ENCODE results near the gene VBP1. TPM values are rescaled to one million over a fixed set of nuclear protein-coding genes. Genes with fewer than 3 reads are reported as not detected.

Gene VBP1
- 40.6 and 43.9 TPM in 2 replicates for total RNA-seq

DNA sequence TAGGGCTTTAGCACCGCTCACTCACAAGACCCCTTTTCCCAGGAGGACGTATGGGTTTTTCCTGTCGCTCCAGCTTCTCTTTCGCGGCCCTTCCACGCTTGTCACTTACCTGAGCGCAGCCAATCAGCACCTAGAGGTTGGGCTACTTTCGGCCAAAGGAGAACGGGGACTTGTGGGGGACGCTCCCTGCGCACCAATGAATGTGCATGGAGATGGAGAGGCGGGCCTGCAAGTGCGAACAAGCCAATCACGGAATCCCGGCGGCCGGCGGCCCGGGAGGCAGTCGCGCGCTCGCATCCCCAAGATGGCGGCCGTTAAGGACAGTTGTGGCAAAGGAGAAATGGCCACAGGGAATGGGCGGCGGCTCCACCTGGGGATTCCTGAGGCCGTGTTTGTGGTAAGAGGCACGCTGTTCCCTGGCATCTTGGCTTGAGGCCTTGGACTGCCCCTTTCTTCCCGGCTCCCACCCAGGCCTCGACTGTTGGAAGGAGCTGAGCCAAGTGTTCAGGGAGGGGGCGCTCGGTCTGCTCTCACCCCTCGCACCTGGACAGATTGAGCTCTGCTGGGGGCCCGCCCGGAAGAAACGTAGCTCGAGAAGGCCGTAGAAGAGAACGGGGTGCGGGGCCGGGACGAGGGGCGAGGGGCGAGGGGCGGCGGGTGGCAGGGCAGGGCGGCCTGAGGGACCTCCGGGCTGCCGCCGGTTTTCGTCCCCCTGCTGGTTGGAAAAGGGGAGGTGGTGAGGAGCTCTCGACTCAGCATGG, at the start of gene VBP1:
VBP1 (plus strand) TSS at position 282 of the 761 bp plus-strand sequence; CDS start at position 305, 23 bp downstream.
- H3K4me3 Mint-ChIP-seq: peak within 1 kb of the TSS; percentile 90
- no peaks in the 10 kb centered on the region for H3K9me3 Mint-ChIP-seq
- H3K27me3 Mint-ChIP-seq: no peaks in the 10 kb centered on the region
- H3K36me3 Mint-ChIP-seq (ENCODE audit: low read depth): peaks cover 5% of the 10 kb centered on the region
- H3K4me1 Mint-ChIP-seq: peaks cover 18% of the 10 kb centered on the region
- ChIA-PET POLR2A (interaction anchor here (0.6 to 2.4 kb wide), 8 partner anchors 12 to 454 kb away, joined by 3 to 7 read pairs (median 5); partner anchors contain the start of genes BRCC3, DKC1, FUNDC2 and RAB39B), CTCF (interaction anchor here (0.8 to 1.9 kb wide), 4 partner anchors 12 to 299 kb away, joined by 3 to 8 read pairs (median 3); no protein-coding TSS in a partner anchor)
- intact Hi-C loops (cut with micrococcal nuclease): loop anchor here (1.0 to 5.0 kb wide), 6 partner anchors 48 to 396 kb away; partner anchors contain the start of genes FUNDC2, RAB39B, SPRY3 and TMLHE
- ATAC-seq (ENCODE audit: low read depth) (peak; percentile 98), DNase-seq (peak; percentile 66)
- peak within 1 kb of the TSS; percentile 91 for H3K27ac Mint-ChIP-seq
- no peak for TF ChIP-seq CTCF (IDR thresholded peaks at IDR 0.05)

GRCh38 chrX:155169881-155170280, 46.4 kb upstream of the VBP1 start:
- intact Hi-C loops (cut with micrococcal nuclease): no loop called here
- no peak for ATAC-seq (ENCODE audit: low read depth)
- no peaks in the 10 kb centered on the region for H3K4me1 Mint-ChIP-seq
- H3K27ac Mint-ChIP-seq: no peak overlapping the region
- no peaks in the 10 kb centered on the region for H3K36me3 Mint-ChIP-seq (ENCODE audit: low read depth)
- no peaks in the 10 kb centered on the region for H3K9me3 Mint-ChIP-seq
- H3K4me3 Mint-ChIP-seq: no peak overlapping the region
- no peak for DNase-seq
- POLR2A ChIA-PET: no interaction called here
- CTCF ChIA-PET: no interaction called here
- no peak for TF ChIP-seq CTCF (IDR thresholded peaks at IDR 0.05)
- H3K27me3 Mint-ChIP-seq: peaks cover 4% of the 10 kb centered on the region

- no peak for DNase-seq
- ATAC-seq (ENCODE audit: low read depth): no peak
- ChIA-PET POLR2A (no interaction called here), CTCF (no interaction called here)
- Mint-ChIP-seq H3K9me3 (no peaks in the 10 kb centered on the region), H3K36me3 (ENCODE audit: low read depth) (no peaks in the 10 kb centered on the region), H3K27me3 (peaks cover 3% of the 10 kb centered on the region), H3K4me1 (no peaks in the 10 kb centered on the region), H3K27ac (no peak overlapping the region), H3K4me3 (no peak overlapping the region)
- intact Hi-C loops (cut with micrococcal nuclease): no loop called here
- TF ChIP-seq CTCF (IDR thresholded peaks at IDR 0.05): no peak
Observed at GRCh38 chrX:155179346-155179997, 36.8 kb upstream of the VBP1 start.

GRCh38 chrX:155188786-155189185, 27.5 kb upstream of the VBP1 start:
- DNase-seq: no peak
- Mint-ChIP-seq H3K27me3 (peaks cover 7% of the 10 kb centered on the region), H3K27ac (no peak overlapping the region), H3K4me3 (no peak overlapping the region), H3K36me3 (ENCODE audit: low read depth) (no peaks in the 10 kb centered on the region), H3K4me1 (no peaks in the 10 kb centered on the region), H3K9me3 (peaks cover 5% of the 10 kb centered on the region)
- POLR2A ChIA-PET: no interaction called here
- no peak for TF ChIP-seq CTCF (IDR thresholded peaks at IDR 0.05)
- CTCF ChIA-PET: no interaction called here
- ATAC-seq (ENCODE audit: low read depth): no peak
- intact Hi-C loops (cut with micrococcal nuclease): no loop called here

DNA sequence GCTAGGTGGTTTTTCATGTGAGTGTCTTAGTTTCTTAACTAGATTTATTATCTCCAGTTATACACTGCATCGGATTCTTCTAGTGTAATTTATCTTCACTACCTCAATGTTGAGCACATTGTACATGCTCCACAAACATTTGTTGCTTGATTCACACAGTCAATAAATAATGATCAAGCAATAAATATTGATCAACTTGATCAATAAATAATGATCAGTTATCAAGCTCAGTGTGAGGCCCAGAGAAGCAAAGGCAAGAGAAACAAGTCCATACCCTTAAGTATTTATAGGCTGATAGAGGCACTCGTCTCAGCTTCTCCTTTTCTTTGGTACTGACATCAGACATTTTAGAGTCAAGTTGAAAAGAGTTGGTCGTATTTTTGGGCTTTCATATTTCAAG, 5.1 kb upstream of the VBP1 start:
- H3K27me3 Mint-ChIP-seq: no peaks in the 10 kb centered on the region
- no peak overlapping the region for H3K27ac Mint-ChIP-seq
- intact Hi-C loops (cut with micrococcal nuclease): no loop called here
- no peak for TF ChIP-seq CTCF (IDR thresholded peaks at IDR 0.05)
- no peak overlapping the region for H3K4me3 Mint-ChIP-seq
- no peaks in the 10 kb centered on the region for H3K36me3 Mint-ChIP-seq (ENCODE audit: low read depth)
- no peaks in the 10 kb centered on the region for H3K9me3 Mint-ChIP-seq
- no peak for DNase-seq
- no peak for ATAC-seq (ENCODE audit: low read depth)
- no peaks in the 10 kb centered on the region for H3K4me1 Mint-ChIP-seq
- POLR2A ChIA-PET: no interaction called here
- CTCF ChIA-PET: no interaction called here

Data from activated B cell treated with CpG ODN at 0.5 μM for 24 hours (primary cell).